Activated CD8-positive, alpha-beta memory T cell treated with anti-CD3 and anti-CD28 coated beads for 4 hours (primary cell): ENCODE data around the gene SORCS3.

ENCODE experiments used
- DNase-seq, 2 donors: peaks; one replicate each; pipeline ENCODE4 v3.0.0-alpha.2; 2020; ENCODE audit warnings: low read depth in 2 of 2

SORCS3 gene

GRCh38 chr10:105010411-105011121, 369.5 kb downstream of the SORCS3 start:
- no peak for DNase-seq

GRCh38 chr10:105017116-105017515, 376.0 kb downstream of the SORCS3 start:
- no peak for DNase-seq

GRCh38 chr10:105017691-105018090, 376.6 kb downstream of the SORCS3 start:
- no peak for DNase-seq

- DNase-seq = no peak
Observed at GRCh38 chr10:105023211-105024111, 382.4 kb downstream of the SORCS3 start.

- DNase-seq = no peak
Observed at GRCh38 chr10:105024184-105024583, 383.1 kb downstream of the SORCS3 start.

- no peak for DNase-seq
Observed at GRCh38 chr10:105025092-105025491, 384.0 kb downstream of the SORCS3 start.

- no peak for DNase-seq
Observed at GRCh38 chr10:105026566-105026965, 385.5 kb downstream of the SORCS3 start.

GRCh38 chr10:105029286-105029685, 388.2 kb downstream of the SORCS3 start:
- no peak for DNase-seq

- DNase-seq = no peak
Observed at GRCh38 chr10:105037022-105037421, 395.9 kb downstream of the SORCS3 start.

- DNase-seq = no peak
Observed at GRCh38 chr10:105041956-105042355, 400.9 kb downstream of the SORCS3 start.

- DNase-seq = no peak
Observed at GRCh38 chr10:105042906-105043552, 401.9 kb downstream of the SORCS3 start.

- no peak for DNase-seq
Observed at GRCh38 chr10:105044902-105045301, 403.8 kb downstream of the SORCS3 start.

- DNase-seq = no peak
Observed at GRCh38 chr10:105056413-105056812, 415.3 kb downstream of the SORCS3 start.

GRCh38 chr10:105062951-105063350, 421.9 kb downstream of the SORCS3 start:
- no peak for DNase-seq

GRCh38 chr10:105063796-105064195, 422.7 kb downstream of the SORCS3 start:
- DNase-seq = no peak

- DNase-seq = no peak
Observed at GRCh38 chr10:105068497-105068896, 427.4 kb downstream of the SORCS3 start.

GRCh38 chr10:105070249-105070648, 429.2 kb downstream of the SORCS3 start:
- no peak for DNase-seq

- DNase-seq = no peak
Observed at GRCh38 chr10:105070952-105071351, 429.9 kb downstream of the SORCS3 start.

GRCh38 chr10:105071980-105072379, 430.9 kb downstream of the SORCS3 start:
- DNase-seq = no peak

GRCh38 chr10:105073999-105074398, 432.9 kb downstream of the SORCS3 start:
- no peak for DNase-seq

GRCh38 chr10:105075031-105075430, 433.9 kb downstream of the SORCS3 start:
- DNase-seq = no peak

GRCh38 chr10:105085980-105086379, 444.9 kb downstream of the SORCS3 start:
- DNase-seq = no peak
